Measurements from ENCODE around the gene AIG1.

GRCh38 chr6:143362192-143362558 lies 301.5 kb downstream of the AIG1 start:
- no peak for TF ChIP-seq GATA2 (IDR thresholded peaks at IDR 0.05; ENCODE audit: low read depth, low read length)
- no peak for TF ChIP-seq GATA3 (IDR thresholded peaks at IDR 0.05; ENCODE audit: low read depth, low read length)
